HG03521 (cell line): ENCODE measurements around the gene UBE2C.
"Not testable (repeated sequence)": the region's sequence is repeated elsewhere in the genome, so short reads cannot be mapped to it uniquely, and the experiment has no call there.

Experiments used
- ATAC-seq: cut with Tn5 transposase; IDR thresholded peaks from one replicate; pipeline ENCODE4 v1.9.1; 2021; ENCODE audit warnings: mild to moderate bottlenecking, moderate library complexity; ENCODE audit not compliant: unreplicated experiment

UBE2C gene

DNA sequence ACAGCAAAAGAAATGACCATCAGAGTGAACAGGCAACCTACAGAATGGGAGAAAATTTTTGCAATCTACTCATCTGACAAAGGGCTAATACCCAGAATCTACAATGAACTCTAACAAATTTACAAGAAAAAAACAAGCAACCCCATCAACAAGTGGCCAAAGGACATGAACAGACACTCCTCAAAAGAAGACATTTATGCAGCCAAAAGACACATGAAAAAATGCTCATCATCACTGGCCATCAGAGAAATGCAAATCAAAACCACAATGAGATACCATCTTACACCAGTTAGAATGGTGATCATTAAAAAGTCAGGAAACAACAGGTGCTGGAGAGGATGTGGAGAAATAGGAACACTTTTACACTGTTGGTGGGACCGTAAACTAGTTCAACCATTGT, 14.9 kb upstream of the UBE2C start:
- ATAC-seq: not testable (repeated sequence)

DNA sequence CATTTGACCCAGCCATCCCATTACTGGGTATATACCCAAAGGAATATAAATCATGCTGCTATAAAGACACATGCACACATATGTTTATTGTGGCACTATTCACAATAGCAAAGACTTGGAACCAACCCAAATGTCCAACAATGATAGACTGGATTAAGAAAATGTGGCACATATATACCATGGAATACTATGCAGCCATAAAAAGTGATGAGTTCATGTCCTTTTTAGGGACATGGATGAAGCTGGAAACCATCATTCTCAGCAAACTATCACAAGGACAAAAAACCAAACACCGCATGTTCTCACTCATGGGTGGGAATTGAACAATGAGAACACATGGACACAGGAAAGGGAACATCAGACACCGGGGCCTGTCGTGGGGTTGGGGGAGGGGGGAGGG, 14.5 kb upstream of the UBE2C start:
- ATAC-seq: not testable (repeated sequence)

DNA sequence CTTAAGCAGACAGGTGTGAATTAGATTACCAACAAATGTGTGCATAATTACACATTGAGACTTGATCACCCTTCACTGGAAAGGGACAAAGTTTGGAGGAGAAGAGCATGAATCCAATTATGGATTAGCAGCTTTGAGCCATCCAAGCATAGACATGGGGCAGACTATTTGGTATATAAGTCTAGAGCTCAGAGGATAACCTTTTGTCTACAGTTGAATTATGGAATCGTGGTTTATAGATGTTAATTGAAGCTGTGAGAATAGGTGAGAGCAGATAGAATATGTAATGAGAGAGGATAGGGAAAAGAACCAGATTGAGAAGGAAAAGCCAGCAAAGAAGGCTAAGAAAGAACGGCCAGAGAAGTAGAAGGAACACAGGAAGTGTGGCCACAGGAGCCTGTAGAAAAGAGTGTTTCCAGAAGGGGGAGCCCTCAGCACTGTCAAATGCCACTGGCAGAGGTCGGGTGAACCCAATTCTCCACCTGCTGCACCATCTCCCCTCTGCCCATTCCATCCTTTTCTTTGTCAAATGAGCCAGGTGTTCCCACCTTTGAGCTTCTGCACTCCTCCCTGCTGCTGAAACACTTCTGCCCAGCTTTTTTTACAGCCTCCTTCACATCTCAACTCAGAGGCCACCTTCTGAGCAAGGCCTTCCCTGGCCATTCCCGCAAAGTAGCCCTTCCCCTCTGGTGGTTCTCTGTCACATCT, 13.4 kb upstream of the UBE2C start:
- ATAC-seq: no peak

DNA sequence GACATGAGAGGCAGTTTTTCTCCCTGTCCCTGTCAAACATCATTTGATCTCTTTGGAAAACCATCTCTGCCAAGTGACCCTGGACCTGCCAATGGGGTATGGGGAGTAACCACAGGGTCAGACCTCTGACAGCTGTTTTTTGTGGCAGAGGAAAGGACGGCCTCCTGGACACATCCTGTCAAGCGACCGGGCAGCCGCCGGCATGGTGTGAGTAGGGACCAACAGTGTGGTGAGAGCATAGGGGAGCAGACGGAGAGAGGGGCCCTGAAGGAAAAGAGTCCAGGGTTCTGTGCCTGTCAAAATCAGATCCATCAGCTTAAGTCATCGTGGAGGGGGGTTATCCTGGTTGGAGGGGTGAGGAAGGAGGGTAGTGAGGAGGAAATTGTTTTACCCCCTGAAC, 10.6 kb upstream of the UBE2C start:
- no peak for ATAC-seq

DNA sequence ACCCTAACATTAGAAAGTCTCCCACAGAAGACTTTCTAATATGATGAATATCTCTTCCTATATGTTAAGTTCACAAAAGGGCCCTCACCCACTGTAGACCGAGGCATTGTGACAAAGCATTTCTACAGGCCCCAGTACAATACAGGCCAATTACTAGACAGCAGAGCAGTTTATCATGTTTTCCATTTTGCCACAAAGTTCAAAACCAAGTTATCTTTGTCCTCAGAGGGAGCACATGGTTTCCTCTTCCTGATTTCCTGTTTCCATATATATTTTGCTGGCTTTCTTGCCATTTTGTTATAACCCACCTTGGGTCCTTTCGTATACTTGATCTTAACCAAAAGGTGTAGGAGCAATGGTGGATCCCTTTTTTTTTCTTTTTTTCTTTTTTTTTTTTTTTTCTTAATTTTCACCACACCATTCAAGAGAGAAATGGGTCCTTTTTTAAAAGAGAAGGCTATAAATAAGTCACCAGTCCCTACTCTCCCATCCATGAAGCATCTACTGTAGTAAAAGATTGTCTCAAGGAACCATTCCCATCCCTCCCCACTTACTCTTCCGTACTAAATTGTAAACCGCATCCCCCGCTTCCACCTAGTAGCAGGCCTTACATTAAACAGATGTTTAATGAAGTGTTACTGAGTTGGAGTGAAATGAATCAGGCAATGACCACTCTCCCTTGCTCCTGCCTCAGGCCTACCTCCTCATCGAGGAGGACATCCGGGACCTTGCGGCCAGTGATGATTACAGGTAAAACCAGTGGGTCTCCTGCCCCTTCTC, 2.1 kb upstream of the UBE2C start:
- no peak for ATAC-seq

DNA sequence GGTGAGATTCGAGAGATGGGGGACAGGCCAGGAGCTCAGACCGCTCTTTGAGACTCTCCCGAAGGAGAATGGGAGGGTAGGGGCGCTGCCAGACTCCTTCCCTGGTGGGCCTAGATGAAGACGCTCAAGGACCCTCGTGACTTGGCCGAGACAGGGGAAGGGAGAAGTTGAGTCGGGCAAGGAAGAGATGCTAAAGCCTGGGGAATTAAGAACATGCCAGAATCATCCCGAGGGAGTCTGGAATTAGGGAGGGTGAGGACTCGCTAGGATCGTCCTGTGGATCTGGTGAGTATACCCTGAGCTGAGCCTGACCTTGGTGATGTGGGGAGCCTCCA, 529 bp downstream of the UBE2C start:
- ATAC-seq: no peak

DNA sequence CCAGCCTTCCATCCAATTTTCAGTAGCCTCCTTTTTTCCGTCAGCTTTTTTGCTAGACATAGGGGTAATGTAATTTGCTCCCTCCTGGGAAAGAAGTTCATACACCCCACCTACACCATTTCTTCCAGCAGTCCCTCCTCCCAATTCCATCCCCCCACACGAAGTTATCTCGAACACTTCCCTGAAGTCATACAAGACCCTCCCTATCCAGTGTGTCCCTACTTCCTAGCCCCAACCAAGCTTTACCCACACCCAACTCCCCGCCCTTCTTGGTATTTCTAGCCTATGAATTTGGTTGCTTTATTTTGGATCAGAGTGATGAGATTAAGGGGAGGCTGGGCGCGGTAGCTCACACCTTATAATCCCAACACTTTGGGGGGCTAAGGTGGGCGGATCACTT, 1.0 kb downstream of the UBE2C start:
- no peak for ATAC-seq

DNA sequence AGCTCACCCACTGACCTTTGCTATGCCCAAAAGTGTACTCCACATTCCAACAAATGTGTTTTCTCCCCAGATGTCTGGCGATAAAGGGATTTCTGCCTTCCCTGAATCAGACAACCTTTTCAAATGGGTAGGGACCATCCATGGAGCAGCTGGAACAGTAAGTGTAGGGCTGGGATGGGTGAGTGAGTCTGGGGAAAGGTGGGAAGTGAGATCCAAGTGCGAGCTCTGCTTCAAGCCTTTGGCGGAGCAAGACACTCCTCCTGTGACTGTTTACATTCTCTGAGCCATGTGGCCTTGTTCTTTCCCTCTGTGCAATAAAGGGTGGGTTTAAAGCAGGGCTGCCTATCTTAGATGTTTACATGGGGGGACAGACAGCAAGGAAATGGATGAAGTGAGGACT, 1.9 kb downstream of the UBE2C start:
- ATAC-seq: no peak

DNA sequence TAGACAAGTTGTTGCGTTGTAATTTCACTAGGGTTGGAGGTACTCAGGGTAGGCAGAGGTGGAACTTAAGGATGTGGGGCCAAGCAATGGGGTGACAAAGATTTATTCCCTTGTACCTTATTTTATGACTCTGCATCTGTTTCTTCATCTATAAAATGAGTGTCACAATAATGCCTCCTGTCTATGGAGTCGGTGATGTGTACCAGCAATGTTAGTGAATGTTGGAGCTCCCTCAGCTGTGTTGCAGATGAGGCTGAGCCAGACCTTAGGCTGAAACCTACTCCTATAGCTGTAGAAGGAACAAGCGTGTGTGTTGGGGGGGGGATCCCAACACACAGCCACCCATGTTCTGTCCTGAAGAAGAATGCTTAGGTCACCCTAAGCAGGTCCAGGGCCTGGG, 4.5 kb downstream of the UBE2C start:
- no peak for ATAC-seq

DNA sequence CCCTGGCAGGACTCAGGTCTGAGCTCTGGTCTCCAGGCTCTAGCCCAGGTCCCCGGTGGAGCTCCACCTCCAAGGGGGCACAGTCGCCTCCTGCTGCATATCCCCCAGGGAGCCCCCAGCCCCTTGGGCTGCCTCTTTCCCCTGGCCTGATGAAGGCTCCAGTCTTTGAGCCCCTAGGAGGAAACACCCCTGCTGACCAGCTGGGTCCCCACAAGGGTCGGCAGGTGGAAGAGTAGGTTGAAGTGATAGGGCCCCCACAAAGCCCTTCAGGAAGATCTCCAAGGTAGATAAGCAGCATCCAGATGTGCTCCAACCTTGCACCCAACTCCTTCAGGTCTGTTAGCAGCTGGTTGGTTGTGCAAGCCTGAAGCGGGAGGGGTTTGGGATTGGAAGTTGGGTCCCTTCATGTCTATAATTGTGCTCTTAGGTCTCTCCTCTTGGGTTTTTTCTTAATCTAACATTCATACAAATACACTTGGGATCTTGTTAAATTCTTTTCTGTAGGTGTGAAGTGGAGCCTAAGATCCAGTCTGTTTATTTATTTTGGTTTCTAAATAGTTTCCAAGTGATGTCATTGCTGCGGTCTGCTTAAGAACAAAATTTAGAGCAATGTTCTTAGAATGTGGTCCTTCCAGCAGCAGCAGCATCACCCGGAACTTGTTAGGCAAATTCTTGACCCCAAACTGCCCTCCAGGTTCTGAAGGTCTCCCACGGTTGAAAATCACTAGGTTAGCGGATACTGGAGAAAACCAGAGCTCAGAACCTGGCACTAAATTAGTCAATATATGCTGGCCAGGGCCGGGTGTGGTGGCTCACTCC, 5.1 kb downstream of the UBE2C start:
- no peak for ATAC-seq

DNA sequence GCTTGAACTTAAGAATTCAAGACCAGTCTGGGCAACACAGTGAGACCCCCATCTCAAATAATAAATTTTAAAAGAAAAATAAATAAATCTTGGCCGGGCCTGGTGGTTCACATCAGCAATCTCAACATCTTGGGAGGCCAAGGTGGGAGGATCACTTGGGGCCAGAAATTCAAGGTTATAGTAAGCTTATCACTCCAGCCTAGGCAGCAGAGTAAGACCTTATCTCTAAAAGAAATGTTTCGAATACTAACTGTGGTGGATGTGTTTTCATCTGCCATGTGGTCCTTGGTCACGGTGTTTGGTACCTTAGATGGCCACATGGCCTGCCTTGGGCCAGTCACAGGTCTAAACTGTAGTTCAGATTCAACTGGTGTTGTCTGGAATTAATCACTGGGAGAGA, 5.8 kb downstream of the UBE2C start:
- ATAC-seq: no peak

DNA sequence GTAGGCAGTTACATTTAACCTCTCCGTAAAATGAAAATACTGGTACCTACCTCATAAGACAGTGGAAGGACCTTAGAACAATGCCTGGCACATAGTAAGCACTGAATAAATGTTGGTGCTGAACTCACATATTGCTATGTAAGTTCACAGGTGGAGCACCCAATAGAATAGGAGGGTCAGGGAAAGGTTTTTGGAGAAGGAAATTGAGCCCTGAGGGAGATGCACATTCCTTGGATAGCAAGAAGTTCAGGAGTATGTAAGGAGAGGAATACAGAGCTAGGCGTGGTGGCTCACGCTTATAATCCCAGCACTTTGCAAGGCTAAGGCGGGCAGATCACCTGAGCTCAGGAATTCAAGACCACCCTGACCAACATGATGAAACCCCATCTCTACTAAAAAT, 7.0 kb downstream of the UBE2C start:
- no peak for ATAC-seq

DNA sequence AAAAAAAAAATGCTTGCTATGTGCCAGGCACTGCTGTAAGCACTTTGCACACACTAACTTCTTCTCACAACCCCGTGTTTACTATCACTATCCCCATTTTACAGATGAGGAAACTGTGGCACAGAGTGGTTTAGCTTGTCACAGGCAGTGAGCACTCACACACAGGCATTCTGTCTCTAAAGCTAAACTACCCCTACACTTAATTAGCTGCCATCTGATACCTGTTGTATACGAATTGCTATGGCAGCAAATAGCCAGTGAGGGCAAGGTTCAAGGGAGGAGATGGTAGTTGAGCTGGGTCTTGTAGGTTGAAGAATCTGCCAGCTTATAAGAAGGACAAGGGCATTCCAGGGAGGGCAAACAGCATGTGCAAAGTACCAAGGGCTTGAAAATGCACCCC, 9.5 kb downstream of the UBE2C start:
- ATAC-seq: no peak

DNA sequence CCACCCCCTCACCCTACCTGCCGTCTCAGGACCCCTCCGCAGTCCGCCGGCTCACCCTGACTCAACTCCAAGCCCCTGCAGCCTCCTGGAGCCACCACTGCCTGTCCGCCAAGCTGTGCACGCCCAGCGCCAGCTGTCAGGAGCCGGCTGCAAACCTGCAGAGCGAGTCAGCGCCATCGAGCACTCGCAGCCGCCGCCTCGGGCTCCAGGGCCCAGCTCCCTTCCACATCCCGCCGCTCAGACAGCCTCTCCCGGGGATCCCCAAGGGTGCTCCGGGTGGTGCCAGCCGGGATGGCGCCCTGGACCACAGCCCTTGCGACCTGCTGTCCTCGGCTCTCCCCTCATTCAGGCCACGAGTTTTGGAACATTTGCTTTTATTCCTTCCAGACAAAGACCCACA, 10.4 kb downstream of the UBE2C start:
- ATAC-seq: no peak

DNA sequence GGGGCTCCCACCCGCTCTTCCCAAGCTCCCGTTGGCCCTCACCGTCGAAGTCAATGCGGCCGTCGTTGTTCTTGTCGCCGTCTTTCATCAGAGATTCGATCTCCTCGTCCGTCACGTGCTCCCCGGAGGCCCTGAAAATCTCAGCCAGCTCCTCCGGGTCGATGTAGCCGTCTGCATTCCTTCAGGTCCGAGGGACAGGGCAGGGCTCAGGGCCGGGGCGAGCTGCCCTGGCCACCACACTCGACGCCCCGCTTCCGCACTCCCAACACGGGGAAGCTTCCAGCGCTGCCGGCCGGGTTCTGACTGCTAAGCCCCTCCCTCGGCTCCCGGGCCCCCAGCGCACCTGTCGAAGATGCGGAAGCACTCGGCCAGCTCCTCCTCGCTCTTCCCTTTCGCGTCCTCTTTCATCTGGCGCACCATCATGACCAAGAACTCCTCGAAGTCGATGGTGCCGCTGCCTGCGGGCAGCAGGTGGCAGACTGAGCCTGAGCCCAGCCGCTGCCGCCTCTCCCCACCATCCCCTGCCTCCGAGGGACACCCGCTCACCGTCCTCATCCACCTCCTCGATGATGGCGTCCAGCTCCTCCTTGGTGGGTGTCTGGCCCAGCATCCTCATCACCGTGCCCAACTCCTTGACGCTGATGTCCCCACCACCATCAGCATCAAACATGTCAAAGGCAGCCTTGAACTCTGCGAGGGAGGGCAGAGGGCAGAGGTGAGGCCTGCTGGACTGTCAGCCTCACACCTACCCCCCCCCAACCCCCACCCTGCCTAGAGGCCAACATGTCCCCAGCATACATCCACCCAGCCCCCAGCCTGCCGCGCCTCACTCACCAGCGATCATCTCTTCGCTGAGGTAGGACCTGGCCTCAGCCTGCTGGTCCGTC, 11.7 kb downstream of the UBE2C start:
- no peak for ATAC-seq

DNA sequence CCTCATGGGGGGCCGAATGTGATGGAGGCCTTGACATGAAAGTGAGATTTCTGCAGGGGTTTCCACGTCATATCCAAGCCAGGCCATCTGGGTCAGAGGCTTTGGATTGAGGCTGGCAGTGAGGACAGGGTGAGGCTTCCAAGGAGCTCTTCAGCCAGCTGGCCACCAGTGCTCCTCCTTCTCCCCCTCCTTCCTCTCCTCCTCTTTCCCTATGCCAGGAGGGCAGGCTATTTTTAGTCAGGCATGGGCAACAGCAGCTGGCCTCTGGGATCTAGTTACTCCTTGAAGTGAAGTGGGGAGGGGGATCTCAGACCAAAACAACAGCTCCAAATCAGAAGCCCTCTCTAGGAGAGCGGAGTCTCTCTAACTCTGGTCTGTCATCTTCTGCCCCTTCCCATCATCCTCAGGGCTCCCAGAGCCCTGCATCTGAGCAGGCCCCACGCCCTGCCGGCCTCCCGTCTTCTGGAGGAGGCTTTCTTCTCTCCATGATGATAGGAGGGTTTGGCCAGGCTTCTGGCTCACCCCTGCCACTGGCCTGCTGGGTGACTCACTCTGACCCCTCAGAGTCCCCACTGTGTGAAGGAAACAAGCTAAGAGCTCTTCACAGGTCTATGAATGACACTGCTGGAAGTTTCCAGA, 14.1 kb downstream of the UBE2C start:
- no peak for ATAC-seq

DNA sequence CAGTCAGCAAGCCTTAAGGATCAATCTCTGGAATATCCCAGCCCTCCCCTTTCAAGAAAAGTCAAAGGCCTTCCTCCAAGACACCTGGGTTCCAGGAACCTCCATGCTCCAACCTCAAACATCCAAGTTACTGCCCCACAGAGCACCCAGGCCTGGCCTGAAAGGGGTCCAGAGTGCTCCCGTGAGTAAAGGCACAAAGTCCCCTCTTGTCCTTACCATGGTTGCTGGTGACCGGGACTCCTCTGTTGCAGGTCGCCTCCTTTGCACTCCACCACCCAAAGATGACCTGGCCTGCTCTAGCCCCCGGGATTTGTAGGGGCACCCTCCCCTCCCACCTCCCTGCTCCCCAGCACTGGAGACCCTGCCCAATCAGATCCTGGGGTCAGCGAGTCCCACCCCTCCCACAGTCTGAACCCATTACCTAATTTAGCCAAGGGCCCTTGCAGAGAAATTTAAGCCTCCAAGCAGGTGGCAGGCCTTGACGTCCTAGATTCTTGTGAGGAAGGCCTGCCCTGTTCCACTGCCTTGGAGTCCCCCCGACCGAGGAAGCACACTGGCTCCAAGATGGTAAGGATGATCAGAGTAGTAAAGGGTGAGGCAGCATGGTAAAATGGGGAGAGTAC, 14.7 kb downstream of the UBE2C start, which contains the start of gene TNNC2:
Gene TNNC2 (minus strand): TSS at position 283 of the 623 bp plus-strand sequence. CDS start 64 bp downstream, at position 219.
- no peak for ATAC-seq

DNA sequence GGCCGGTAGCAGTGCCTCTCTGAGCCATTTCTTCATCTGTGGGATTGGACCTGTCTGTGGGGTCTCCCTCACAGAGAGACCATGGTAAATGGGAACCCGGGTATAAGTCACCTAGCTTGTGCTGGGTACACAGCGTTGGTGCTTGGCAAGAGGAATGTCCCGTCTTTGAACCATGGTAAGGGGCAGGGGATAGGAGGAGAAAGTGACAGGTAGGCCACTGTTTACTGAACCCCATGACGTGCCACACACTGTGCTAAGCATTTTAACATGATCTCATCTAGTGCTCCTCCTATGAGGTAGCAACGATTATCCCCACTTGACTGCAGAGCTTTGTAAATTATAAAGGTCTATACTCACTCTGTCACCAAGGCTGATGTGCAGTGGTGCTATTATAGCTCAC, 15.3 kb downstream of the UBE2C start:
- ATAC-seq: no peak

DNA sequence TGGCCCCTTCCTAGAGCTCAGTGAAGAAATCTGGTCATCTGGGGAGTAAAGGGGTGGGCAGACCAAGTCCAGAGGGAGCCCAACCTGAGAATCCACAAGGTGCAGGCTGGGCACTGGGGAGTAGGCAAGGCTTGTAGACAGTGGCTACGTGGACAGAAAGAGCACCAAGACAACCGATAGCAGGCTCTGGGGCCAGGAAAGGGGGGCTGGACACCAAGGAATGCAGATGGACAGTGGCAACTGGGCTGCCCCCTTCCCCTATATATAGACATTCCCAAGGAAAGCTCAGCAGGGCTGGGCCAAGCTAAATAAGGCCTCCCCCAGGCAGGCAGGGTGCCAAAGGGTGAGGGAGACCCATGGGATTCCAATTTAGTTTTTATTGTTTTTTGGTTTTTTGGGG, 16.1 kb downstream of the UBE2C start:
- no peak for ATAC-seq

DNA sequence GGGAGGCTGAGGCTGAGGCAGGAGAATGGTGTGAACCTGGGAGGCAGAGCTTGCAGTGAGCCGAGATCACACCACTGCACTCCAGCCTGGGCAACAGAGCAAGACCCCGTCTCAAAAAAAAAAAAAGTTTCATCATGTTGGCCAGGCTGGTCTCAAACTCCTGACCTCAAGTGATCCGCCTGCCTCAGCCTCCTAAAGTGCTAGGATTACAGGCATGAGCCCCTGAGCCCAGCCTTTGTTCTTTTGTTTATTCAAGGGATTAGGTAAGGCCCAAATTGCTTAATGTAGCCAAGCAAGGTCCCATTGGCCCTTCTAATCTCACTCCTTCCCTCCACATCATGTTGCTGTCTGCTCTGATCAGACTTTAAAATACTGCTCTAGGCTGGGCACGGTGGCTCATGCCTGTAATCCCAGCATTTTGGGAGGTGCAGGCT, 17.2 kb downstream of the UBE2C start:
- ATAC-seq: not testable (repeated sequence)
